ENCODE measurements around the gene MAT2A.
"Not testable (repeated sequence)": the region's sequence is repeated elsewhere in the genome, so short reads cannot be mapped to it uniquely, and the experiment has no call there.

MAT2A gene

DNA sequence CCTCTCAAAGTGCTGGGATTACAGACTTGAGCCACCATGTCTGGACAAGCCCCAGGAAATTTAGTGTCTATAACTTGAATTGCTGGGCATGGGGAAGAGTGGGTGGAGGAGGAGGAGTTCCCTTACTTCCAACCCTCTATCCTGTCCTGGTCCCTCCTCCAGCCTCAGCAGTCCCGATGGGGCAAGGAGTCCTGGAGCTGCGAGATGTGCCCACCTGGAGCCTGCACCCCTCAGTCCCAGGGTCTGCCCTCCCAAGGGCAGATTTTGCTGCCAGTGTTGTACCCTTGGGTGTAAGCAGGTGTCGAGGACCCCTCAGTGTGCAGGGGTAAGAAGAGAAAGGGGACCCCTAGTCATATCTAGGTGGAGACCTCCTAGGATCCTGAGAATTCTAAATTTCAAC, 41.2 kb downstream of the MAT2A start:
- DNase-seq, result no peak

DNA sequence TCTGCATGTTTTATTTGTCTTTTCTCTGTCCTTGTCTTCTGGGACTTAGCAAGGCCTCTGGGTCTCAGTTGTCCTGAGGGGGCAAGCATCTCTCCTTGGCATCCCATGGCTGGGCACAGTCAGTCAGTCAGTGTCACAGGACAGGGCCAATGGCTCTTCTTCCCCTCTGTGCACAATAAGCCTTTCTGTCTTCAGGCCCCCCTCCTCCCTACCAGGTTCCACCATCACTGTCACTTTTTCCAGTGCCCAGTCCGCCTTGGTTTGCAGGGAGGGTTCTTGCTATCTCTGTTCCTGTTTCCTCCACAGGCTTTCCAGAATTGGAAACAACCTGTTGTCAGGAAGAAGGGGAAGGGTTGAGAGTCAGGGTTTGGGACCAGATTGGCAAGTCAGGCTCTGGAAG, 43.5 kb downstream of the MAT2A start:
- DNase-seq, result no peak

- no peak for DNase-seq
These were observed 44.8 kb downstream of the MAT2A start for GRCh38 chr2:85583667-85584353.

GRCh38 chr2:85584354-85584856, 45.4 kb downstream of the MAT2A start, which contains the start of gene VAMP5:
Gene VAMP5 (plus strand): TSS chr2:85584431. CDS start chr2:85584491, 60 bp downstream.
- DNase-seq, result no peak

DNA sequence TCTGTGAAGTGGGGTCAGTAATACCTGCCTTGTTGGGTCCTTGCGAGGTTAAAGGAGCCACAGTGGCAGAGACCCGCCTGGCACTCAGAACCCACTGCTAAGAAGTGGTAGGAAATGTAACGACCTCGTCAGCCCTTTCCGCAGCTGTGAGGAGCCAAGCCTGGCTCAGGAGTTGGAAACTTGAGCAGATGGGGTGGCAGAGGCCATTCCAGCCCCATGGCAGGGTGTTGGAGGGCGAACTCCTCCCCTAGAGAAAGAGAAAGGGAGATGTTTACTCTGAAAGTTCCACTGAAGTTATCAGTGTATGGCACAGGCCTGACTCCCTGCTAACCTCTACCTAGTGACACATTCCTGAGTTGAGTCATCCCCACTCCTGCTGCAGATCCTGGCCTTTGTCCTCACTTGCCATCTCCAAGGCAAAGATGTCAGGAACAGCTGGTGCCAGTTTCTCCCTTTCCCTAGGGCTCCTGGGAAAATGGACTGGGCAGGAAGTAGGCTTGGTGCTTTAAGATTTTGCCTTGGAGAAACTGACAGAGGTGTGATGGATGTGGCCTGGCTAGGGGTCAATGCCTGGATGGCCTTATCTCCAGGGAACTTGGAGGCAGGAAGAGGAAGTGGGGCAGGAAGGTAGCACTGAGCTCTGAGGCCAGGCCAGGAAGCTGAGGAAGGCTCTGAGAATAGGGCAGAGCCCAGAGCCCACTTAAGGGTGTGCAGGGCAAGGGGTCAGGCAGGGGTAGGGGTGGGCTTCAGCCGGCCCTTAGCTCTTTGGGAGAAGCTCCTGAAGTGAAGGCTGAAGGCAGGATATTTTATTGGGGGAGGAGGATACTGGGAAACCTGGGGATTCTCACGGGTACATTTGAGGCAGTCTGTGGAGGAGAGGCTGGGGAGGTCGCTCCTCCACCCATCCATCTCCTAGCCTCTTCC, 46.2 kb downstream of the MAT2A start:
- no peak for DNase-seq

DNA sequence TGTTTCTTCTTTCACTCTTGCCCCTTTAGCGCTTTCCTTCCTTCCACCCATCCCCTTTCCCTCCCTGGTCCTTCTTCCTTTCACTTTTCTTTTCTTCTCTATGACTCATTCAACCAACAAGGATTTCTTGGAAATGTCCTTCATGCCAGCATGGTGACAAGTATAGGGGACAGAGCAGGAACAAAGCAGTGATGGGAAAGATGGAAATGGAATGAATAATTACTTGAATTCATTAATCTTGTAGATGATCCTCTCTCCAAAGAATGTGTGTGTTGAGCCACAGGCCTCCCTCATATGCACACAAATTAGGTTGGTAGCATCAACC, 46.8 kb downstream of the MAT2A start:
- no peak for DNase-seq

DNA sequence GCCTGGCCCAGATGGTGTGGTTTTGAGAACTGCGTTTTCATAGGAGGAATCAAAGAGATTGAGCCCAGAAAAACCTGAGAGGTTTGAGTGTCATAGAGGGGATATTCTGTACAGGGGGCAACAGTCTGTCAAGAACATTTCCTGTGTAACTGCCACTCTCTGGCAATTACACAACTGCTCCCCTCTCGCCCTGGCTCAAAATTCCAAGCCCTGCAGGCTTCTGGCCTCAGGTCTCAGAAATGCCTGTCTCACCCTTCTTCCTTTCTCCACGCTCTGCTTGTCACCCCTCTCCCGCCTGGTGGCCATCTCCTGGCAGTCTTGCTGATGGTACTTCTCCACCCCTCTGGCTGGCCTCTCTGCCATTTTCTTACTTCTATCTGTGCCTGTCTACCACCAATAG, 49.3 kb downstream of the MAT2A start:
- no peak for DNase-seq

GRCh38 chr2:85588645-85589044, 49.7 kb downstream of the MAT2A start:
- no peak for DNase-seq

- DNase-seq, result no peak
These were observed 50.2 kb downstream of the MAT2A start for GRCh38 chr2:85589181-85589580.

- no peak for DNase-seq
These were observed 51.2 kb downstream of the MAT2A start for GRCh38 chr2:85589982-85590791.

- no peak for DNase-seq
These were observed 52.0 kb downstream of the MAT2A start for GRCh38 chr2:85590950-85591349.

DNA sequence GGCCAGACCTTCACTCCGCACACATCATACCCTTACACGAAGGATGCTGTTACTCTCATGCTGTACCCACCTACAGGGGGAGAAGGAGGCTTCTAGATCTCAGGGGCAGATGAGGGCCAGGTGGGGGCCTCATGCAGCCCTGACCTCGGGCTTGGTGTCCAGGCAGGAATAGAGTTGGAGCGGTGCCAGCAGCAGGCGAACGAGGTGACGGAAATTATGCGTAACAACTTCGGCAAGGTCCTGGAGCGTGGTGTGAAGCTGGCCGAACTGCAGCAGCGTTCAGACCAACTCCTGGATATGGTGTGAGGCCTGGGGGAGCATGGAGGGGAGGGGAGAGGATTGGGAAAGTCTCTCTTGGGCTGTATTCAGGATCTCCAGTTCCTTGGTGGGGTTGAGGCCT, 52.6 kb downstream of the MAT2A start:
- no peak for DNase-seq

- not testable (repeated sequence) for DNase-seq
These were observed 53.3 kb downstream of the MAT2A start for GRCh38 chr2:85592299-85592698.

DNA sequence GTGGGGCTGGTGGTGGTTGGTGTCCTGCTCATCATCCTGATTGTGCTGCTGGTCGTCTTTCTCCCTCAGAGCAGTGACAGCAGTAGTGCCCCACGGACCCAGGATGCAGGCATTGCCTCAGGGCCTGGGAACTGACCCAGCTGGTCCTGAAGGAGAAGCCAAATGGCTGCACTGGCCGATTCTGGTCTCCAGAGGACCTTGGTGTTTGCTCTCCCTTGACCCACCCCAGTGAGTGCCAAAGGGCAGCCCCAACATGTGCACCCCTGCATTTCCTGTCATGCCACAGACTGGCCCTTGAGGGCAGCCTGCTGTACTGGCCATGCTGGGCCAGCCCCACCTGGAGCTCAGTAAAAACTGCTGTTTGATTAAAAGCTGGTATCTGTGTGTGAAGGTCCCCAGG, 54.1 kb downstream of the MAT2A start:
- DNase-seq, result no peak
